ENCODE results near the gene CNTNAP4.

Gene CNTNAP4

GRCh38 chr16:76278980-76279379, 1.8 kb downstream of the CNTNAP4 start:
- no peaks in the 10 kb centered on the region for H3K79me2 ChIP-seq (ENCODE audit: control insufficient read depth, low read length)

GRCh38 chr16:76280421-76281215, 3.4 kb downstream of the CNTNAP4 start:
- H4K20me1 ChIP-seq (ENCODE audit: control insufficient read depth, insufficient read depth, low read depth, low read length): no peaks in the 10 kb centered on the region
- H3K79me2 ChIP-seq (ENCODE audit: control insufficient read depth, low read length): no peaks in the 10 kb centered on the region
- TF ChIP-seq EZH2phosphoT487 (IDR thresholded peaks at IDR 0.05; ENCODE audit: borderline replicate concordance, low read length): no peak
- TF ChIP-seq, protein P1, sequence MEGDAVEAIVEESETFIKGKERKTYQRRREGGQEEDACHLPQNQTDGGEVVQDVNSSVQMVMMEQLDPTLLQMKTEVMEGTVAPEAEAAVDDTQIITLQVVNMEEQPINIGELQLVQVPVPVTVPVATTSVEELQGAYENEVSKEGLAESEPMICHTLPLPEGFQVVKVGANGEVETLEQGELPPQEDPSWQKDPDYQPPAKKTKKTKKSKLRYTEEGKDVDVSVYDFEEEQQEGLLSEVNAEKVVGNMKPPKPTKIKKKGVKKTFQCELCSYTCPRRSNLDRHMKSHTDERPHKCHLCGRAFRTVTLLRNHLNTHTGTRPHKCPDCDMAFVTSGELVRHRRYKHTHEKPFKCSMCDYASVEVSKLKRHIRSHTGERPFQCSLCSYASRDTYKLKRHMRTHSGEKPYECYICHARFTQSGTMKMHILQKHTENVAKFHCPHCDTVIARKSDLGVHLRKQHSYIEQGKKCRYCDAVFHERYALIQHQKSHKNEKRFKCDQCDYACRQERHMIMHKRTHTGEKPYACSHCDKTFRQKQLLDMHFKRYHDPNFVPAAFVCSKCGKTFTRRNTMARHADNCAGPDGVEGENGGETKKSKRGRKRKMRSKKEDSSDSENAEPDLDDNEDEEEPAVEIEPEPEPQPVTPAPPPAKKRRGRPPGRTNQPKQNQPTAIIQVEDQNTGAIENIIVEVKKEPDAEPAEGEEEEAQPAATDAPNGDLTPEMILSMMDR (IDR thresholded peaks at IDR 0.05; ENCODE audit: low read depth, low read length, poor library complexity, severe bottlenecking): no peak
- no peak overlapping the region for H3K27ac ChIP-seq (ENCODE audit: low read depth, low read length)
- H3K9me2 ChIP-seq (replicated peaks; ENCODE audit: control insufficient read depth, low read length): no peaks in the 10 kb centered on the region
- H3K36me3 ChIP-seq (ENCODE audit: control insufficient read depth, low read length): no peaks in the 10 kb centered on the region
- no peak overlapping the region for H3K4me2 ChIP-seq (ENCODE audit: low read length)
- no peak overlapping the region for H3K4me3 ChIP-seq (ENCODE audit: low read length)
- H3K4me1 ChIP-seq (ENCODE audit: control insufficient read depth, low read length): no peaks in the 10 kb centered on the region
- no peaks in the 10 kb centered on the region for H3K9me3 ChIP-seq (ENCODE audit: control insufficient read depth, insufficient read depth, low read length)
- no peaks in the 10 kb centered on the region for H3F3A ChIP-seq (ENCODE audit: control insufficient read depth, insufficient read depth)
- H3K27me3 ChIP-seq (ENCODE audit: control insufficient read depth, low read length): no peaks in the 10 kb centered on the region

More at GRCh38 chr16:76278980-76279379, 1.8 kb downstream of the CNTNAP4 start:
- no peak overlapping the region for H3K4me2 ChIP-seq (ENCODE audit: low read length)
- H4K20me1 ChIP-seq (ENCODE audit: control insufficient read depth, insufficient read depth, low read depth, low read length): no peaks in the 10 kb centered on the region
- TF ChIP-seq, protein P1 (IDR thresholded peaks at IDR 0.05; ENCODE audit: low read depth, low read length, poor library complexity, severe bottlenecking): peak; percentile 42
- TF ChIP-seq EZH2phosphoT487 (IDR thresholded peaks at IDR 0.05; ENCODE audit: borderline replicate concordance, low read length): no peak
- H3K36me3 ChIP-seq (ENCODE audit: control insufficient read depth, low read length): no peaks in the 10 kb centered on the region
- no peaks in the 10 kb centered on the region for H3K9me2 ChIP-seq (replicated peaks; ENCODE audit: control insufficient read depth, low read length)
- no peaks in the 10 kb centered on the region for H3K9me3 ChIP-seq (ENCODE audit: control insufficient read depth, insufficient read depth, low read length)
- no peak overlapping the region for H3K4me3 ChIP-seq (ENCODE audit: low read length)
- no peaks in the 10 kb centered on the region for H3K27me3 ChIP-seq (ENCODE audit: control insufficient read depth, low read length)
- H3K27ac ChIP-seq (ENCODE audit: low read depth, low read length): no peak overlapping the region
- H3F3A ChIP-seq (ENCODE audit: control insufficient read depth, insufficient read depth): no peaks in the 10 kb centered on the region
- H3K4me1 ChIP-seq (ENCODE audit: control insufficient read depth, low read length): no peaks in the 10 kb centered on the region

GRCh38 chr16:76287466-76287865, 10.3 kb downstream of the CNTNAP4 start:
- H3K27ac ChIP-seq (ENCODE audit: low read depth, low read length): no peak overlapping the region
- peaks cover 9% of the 10 kb centered on the region; the same call in 1 of the 2 replicates for H3K9me3 ChIP-seq (ENCODE audit: control insufficient read depth, insufficient read depth, low read length)
- no peak overlapping the region for H3K4me3 ChIP-seq (ENCODE audit: low read length)
- H3K9me2 ChIP-seq (replicated peaks; ENCODE audit: control insufficient read depth, low read length): no peaks in the 10 kb centered on the region
- H3F3A ChIP-seq (ENCODE audit: control insufficient read depth, insufficient read depth): no peaks in the 10 kb centered on the region
- H3K79me2 ChIP-seq (ENCODE audit: control insufficient read depth, low read length): no peaks in the 10 kb centered on the region
- H3K4me1 ChIP-seq (ENCODE audit: control insufficient read depth, low read length): no peaks in the 10 kb centered on the region
- H3K27me3 ChIP-seq (ENCODE audit: control insufficient read depth, low read length): no peaks in the 10 kb centered on the region
- no peaks in the 10 kb centered on the region for H3K36me3 ChIP-seq (ENCODE audit: control insufficient read depth, low read length)
- no peak overlapping the region for H3K4me2 ChIP-seq (ENCODE audit: low read length)
- no peaks in the 10 kb centered on the region for H4K20me1 ChIP-seq (ENCODE audit: control insufficient read depth, insufficient read depth, low read depth, low read length)
- no peak for TF ChIP-seq EZH2phosphoT487 (IDR thresholded peaks at IDR 0.05; ENCODE audit: borderline replicate concordance, low read length)
- TF ChIP-seq, protein P1 (IDR thresholded peaks at IDR 0.05; ENCODE audit: low read depth, low read length, poor library complexity, severe bottlenecking): no peak
